Left forelimb (tissue), 1 donor: ENCODE results near the gene ELL.

ENCODE experiments used
- DNase-seq: peaks from one replicate; pipeline ENCODE4 v3.0.0-alpha.2; 2018; ENCODE audit warnings: low spot score

Gene ELL

DNA sequence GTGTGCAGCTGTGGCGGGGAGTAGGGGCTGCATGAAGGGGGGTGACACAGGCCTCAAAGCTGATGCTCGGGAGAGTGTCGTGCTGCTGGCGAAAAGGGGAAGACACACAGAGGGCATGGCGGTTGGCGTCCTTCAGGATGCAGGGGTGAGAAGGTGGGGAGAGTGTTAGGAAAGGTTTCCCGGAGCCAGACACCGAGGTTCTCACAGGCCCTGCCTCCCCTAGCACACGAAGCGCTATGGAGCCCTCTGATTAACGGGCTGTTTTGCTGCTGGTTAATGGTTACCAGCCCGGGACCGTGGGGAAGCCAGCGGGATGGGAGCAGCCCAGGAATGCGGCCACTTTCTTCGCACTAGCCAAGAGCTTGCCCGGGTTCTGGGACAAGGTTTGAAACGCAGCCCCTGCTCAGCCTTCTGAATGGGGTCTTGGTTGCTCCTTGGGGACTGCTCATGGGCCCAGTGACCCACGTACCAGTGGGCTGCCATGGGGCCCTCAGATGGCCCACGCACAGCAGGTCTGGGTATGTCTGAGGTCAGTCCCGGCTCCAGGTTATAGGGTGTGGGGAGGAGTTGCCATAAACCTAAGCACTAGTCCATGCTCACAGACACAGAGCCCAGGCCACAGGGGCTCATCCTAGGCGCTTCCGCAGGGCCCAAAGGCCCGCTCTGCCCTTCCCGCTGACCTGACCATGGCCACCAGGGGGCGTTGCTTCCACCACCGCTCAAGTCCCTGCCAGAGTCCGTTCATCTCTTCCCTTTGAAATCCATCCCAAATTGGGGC, 52.6 kb downstream of the ELL start:
- DNase-seq = no peak

DNA sequence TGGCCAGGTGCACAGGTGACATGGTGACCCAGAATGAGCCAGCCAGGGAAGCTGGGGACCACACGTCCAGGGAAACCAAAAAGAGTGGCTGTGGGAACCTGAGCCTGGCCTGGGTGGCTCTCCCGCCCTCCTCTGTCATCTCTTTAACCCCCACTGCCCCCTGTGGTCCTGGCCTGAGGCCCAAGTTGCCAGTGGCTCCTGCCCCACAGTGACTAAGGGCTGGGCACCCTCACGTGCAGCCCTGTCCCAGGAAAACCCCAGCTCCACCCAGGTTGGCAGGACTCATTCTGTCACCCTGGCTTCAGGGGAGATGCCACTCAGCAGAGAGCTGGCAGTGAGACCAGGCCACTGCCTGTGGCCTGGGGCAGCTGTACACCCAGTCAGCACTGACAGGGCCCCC, 53.4 kb downstream of the ELL start:
- no peak for DNase-seq

DNA sequence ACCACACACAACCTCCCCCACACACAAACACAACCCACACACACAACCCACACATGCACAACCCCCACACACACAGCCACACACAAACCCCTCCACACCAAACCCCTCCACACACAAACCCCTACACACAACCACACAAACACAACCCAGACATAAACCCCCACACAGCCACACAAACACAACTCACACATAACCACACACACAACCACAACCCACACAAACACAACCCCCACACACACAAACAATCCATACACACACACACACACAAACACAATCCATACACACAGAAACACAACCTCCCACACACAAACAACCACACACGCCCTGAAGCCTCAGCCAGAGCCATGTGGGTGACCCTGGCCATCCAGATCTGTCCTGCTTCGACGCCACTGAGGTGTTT, 53.9 kb downstream of the ELL start:
- DNase-seq = no peak

DNA sequence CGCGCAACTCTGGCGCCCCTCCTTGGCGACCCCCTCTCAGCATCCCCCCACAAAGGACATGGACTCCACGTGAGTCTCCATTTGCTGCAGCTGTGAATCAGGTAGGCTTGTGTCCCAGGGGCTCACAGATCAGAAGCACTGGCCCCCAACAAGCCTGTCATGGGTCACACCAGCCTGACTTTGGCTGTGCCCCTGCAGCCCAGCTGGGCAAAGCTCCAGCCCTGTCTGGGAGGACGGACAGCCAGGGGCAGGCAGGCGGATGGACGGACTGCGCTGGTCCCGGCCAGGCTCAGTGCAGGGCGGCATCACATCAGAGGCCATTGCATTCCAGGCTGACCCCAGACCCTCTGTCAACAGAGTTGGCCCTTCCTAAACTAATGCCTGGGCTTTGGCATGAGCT, 55.5 kb downstream of the ELL start:
- no peak for DNase-seq

DNA sequence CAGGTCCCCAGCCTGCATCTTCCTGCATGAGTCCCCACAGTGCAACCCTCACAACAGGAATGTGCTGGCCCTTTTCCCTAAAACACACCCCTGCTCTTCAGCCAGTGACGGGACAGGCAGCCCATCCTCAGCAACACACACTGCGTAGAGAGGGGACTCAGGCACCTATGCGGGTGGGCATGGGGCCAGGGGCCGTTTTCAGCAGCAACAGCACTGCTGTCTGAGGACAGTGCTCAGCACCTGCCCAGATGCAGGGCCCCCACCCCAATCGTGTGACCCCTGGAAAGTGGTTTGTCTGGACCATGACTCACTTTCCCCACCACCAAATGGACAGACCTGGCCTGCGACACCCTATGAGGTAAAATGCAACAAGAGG, 55.9 kb downstream of the ELL start:
- no peak for DNase-seq

DNA sequence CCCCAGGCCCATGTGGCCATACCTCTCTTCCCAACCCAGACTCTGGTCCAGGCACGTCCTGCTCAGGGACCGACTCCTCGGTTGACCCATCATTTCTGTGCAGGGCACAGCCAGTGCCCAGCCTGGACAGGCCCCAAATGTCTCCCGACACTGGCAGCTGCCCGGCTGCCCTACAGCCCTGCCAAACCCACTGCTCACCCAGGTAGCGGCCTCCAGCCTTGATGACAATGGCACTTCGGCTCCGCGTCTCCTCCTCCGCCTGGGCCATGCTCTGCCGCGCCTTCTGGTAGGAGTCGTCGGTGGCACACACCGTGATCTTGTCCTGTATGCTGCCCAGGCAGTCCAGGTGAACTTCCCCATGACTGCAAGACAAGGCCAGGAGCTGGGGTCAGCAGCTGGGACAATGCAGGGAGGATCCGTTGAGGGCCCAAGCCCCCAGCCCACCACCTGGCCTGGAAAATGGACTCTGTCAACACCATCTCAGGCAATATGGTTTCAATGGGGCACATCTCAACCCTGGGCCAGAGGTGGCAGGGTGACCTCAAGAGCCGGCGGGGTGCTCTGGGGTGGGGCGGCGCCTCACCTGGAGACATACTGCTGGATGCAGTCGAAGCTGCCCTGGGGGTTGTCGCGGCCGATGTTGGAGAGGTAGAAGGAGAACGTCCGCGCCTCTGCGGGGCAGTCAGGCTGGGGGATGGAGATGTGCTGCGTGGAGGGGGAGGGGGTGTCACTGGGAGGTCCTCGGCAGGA, 56.5 kb downstream of the ELL start:
- DNase-seq = no peak

DNA sequence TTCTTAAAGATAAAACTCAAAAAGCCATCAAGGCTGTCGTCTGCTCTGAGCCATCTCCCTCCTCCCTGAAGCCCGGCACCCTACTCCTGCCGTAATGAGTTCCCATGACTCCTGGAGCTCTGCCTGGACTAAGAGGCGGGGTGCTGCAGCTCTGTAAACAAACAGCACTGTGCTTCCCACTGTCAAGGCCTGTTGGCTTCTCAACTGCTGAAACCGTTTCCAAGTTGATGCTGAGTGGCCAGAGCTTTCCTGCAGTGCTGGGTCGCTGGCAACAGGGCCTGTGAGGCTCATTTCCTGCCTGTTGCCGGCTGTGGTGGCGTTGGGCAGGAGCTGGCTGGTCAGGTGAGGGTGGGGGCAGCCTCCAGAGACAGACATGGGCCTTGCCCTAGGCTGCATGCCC, 57.2 kb downstream of the ELL start:
- DNase-seq = no peak

DNA sequence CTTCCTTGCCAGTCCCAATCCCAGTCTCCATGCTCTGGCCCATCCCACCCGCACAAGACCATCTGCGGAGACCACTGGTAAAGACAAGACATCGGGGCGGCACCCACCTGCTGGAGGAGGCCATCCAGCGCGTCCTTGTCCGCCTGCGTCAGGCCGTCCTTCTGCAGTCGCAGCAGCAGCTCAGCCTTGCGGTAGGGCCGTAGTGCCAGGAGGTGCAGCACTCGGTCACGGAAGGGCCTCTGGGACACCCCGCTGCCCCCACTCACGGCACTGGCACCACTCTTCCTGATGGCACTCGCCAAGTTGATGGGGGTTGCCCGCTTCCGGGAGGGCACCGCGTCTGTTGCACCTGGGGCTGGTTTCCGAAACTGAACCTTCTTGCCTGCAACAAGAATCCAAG, 60.4 kb downstream of the ELL start:
- no peak for DNase-seq

DNA sequence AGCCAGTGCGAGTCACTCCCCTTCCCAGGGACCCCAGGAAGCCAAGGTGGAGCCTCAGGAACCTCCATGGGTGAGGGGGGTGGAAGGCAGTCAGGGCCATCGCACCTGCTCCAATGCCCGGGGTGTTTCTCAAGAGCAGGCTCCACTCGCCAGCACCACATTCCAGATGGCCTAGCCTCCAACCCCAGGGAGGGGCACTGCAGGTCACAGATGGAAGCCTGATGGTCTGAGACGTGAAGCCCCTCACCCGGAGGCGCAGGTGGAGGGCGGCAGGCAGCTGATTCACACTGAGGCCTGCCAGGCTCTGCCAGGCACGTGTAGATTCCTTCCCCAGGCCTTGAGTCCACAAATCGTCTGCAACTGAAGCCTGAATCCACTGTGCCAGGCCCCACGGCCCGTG, 61.0 kb downstream of the ELL start:
- no peak for DNase-seq

DNA sequence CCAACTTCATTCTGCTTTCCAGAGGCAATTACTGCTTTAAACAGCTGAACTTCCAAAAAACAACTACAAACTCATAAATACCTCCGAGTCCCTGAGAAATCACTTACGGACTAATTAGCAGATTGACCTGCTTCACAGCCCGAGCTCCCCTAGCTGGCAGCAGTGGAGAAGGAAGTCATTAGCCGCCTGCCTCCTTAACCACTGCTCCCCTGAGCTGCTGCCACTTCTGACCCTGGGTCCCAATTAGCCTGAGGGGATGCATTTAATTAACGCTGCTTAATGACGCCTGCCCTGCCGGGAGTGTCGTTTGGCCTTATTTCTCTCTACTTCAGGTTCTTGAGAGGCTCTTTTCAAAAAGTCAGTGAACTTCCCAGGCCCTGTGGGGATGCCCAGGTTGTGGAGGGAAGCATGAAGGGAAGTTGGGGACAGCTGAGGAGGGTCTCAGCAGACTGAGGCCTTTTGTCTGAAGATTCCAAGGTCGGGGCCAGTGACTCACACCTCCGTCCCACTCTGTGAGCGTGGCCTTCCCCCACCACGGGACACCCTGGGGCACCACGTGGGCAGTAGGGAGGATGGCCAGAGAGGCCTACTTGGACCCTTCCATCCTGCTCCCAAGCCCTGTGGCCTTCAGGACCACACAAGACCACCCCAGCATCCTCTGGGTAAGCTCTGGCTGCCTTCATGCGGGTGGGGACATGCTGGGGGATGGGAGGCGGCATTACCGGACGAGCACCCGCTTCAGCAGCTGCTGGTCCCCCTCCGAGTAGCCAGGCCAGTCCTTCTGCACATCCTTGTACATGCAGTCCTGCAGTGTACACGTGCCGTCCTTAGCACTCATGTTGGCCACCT, 64.2 kb downstream of the ELL start:
- DNase-seq = no peak

DNA sequence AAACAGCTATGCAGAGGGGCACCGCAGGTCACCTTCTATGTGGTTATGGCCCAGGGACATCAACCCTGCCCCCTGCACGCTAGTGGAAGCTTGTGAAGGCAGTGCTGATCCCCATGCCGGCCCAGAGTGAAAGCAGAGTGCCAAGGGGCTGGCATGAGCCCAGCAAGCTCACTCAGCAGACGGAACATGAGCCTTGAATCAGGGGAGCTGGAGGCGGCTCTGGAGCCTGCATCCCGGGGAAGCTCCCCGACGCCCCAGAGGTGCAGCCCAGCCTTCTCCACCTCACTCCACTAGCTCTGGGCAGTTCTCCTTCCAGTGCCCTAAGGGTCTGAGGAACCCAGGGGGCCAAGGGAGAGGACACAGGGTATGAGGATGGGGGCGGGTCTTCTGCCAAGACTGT, 64.9 kb downstream of the ELL start:
- DNase-seq = no peak

DNA sequence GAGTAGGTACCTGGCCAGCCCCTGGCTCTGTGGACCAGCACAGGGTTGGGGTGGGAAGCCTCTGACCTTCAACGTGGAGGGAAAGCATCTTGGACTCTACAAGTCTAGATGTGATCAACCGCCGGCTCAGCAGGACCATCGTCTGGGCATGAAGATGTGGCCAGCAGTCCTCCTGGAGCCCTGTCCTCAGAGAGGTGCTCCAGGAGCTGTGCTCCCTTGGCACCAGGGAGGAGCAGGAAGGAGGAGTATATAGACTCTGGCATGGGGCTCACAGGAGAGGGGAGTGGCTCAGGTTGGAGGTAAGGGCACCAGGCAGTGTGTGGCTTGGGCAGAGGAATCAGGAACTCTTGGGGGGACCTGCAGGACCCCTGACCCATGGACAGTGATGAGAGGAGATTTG, 65.6 kb downstream of the ELL start:
- no peak for DNase-seq

DNA sequence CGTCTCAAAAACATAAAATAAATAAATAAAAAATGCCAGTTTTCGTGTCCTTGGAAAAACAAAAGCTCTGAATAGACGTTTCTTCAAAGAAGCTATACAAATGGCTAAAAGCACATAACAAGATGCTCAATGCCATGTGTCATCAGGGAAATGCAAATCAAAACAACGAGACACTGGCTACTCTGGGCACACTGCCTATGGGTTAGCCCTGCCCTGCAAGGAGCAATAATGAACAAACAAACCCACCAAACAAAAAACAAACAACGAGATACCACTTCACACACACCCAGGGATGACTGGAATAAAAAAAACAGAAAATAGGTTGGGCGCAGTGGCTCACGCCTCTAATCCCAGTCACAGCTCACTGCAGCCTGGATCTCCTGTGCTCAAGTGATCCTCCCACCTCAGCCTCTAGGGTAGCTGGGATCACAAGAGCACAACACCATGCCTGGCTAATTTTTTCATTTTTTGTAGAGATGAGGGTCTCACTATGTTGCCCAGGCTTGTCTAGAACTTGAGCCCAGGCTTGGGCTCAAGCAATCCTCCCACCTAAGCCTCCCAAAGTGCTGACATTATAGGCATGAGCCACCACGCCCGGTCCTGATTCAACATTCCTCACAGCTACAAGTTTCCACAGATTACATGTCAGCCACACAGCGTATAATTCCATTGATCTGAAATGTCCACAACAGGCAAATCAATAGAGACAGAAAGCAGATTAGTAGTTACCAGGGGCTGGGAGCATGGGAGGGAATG, 68.4 kb downstream of the ELL start:
- DNase-seq = no peak

DNA sequence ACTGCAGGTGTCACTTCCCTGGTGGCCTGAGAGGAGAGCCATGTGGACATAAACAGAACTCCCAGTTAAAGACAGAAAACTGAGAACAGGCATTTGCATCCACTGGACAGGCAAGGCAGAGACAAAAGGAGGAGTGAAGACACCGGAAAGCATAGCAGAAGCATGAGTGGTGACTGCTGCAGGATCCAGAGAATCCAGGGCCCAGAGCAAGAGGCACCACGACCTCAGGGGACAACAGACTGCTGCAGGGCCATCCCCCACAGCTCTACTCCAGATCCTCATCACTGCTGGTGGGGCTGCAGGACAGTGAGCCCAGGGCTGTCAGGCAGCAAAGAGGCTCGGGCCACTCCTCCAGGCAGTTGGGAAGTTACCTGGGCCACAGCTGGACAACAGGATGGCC, 69.5 kb downstream of the ELL start:
- DNase-seq = no peak

DNA sequence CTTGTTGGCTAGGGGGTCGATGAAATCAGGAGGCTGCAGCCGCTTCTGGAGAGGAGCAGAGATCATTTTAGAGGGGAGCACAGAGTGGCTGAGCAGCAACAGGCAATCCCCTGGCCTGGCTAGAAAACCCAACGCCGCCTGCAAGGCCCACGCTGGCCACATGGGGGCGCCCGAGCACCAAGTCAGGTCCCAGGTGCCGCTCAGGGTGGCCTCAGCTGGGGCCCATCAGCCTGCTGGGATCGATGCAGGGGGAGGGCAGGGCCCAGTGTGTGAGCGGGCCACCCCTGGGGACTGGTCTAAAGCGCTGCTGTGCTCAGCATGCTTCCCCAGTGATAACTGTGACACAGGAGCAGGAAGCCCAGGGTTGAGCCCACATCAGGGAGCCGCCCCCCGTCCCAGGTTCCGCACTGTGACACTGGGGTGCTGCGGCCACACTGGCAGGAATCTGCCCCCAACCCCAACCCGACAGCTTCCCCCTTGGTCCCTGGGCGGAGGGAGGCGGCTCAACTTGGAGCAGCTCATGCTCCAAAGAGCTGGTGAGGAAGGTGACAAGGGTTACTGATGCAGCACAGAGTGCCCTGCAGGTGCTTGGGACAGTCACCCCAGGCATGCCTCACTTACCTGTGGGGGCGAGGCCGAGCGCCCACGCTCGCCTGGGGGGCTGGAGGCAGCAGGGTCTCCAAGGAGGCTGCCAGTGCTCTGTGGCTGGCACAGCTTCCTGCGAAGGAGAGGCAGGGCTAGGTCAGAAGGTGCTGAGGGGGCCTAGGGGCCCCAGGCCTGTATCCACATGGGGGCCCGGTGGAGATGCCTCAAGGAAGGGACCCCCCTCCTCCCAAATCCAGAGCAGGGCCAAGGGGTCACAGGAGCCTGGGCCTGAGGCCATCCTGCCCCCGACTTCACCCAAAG, 70.7 kb downstream of the ELL start:
- DNase-seq = peak; percentile 91

DNA sequence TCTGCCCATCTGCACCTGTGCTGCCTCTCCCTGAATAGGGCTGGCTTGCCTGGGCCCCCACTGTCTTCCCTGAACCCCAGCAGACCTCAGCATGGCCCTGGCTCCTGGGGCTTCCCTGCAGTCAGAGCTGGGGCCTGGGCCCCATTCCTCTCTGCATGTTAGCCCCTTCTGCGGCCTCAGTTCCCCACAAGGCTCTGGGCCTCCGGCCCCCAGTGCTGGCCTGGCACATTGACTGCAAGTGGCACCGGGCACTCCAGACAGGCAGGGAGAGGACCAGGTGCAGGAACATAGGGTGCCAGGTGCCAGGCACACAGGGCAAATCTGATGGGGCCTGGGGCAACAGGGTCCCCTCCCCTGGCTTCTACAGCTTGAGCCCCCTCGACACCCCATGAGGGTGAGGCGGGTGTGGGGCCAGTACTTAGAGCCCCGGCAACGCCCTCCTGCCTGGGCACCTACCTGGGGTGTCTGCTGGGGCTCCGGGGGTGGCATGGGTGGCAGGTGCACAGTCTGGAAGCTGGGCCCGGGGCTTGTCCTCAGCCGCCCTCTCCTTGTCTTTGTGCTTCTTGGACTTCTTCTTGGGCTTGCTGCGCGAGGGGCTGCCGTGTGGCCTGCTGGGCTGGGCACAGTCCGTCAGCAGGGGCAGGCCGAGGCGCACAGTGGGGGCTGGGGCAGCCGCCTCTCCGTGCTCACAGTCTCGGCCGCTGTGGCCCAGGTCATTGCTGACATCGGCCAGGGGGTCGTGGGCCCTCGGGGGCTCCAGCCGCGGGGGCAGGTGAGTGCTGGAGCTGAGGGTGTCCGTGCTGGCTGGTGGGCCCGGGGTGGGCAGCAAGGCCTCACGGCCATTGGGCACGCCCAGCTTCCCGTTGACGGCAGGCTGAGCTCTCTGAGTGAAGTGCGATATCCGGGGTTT, 71.6 kb downstream of the ELL start:
- no peak for DNase-seq

DNA sequence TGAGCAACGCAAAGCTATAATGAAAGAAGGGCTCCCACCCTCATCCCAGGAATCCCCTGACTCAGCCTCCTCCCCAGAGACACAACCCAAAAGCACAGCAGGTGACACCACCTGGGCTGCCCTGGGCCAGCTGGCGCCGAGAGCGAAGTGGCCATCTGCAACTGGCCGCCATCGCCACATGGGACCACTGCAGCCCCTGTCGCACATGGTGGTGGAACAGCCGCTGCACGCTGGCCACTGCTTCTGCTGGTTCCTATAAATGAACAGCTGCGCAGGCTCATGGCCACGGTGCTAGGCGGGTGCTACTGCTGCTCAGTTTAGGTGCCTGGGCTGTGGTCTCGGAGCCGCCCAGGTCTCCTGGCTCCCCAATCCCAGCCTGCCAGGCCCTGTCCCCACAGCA, 72.3 kb downstream of the ELL start:
- DNase-seq = no peak

DNA sequence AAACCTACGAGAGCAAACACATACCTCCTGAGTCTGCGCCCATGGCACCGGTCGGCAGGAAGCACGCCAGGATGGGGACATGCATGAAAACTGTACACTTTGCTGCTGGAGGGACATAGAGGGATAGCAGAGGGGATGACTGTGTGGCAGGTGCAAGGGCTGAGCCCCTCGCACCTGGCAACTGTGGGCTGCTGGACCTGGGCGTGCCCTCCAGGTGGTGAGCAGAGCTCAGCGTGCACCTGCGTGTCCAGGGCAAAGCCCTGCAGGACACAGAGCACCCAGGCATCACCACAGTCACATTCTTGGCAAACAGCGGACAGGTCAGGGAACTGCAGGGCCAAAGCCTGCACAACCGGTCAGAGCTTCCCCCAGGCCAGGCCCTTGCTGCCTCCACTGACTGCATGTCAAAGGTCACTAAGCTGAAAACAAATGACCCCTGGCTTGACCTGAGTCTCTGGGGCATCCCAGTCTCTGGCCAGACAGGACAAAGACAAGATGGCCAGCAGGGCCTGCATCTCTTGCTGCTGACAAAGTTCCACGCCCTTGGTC, 75.0 kb downstream of the ELL start:
- no peak for DNase-seq

DNA sequence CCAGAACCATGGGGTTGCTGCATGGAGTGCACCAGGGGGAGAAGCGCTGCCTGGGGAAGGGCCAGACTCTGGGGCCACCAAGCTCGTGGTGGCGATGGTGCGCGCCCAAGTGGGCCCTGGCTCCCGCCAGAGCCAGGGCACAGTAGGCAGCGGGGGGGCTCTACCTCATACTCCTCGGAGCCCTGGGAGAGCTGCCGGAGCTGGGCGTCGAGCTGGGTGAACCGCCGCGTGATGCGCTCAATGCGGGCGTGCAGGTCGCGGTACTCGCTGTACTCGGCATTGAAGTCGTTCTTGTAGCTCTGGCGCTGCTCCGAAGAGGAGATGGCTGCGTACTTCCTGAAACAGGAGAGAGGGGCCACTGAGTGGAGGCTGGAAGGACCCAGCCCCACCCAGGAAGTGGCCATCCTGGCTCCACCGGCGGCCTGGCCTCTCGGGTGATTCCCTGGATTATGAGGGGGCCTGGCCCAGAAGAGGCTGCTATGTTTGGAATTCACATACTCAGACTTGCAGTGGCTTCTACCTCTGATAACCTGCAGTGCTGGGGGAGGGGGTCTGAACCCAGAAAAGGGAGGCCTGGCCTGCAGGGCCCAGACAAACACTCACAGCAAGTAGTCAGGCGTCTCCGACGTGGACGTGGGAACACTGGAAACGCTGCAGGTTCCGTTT, 75.6 kb downstream of the ELL start:
- DNase-seq = no peak
